IMR-90 (cell line): ENCODE data around the gene PTPRK. TPM values are rescaled to one million over a fixed set of nuclear protein-coding genes. Genes with fewer than 3 reads are reported as not detected.

Source experiments
- ATAC-seq: fragments of 200-7000 bp; cut with Tn5 transposase; 2 replicates; pipeline ENCODE4 v1.9.1; 2020; ENCODE audit warnings: low read depth, mild to moderate bottlenecking, moderate library complexity
- BruUV-seq: library from RNA; stranded (reverse); fragments of 400-500 nt; replicated peaks from 2 replicates; lab custom pipeline; 2021; lab: Mats Ljungman, UMichigan
- CTCF ChIA-PET: fragments of 300-600 bp; formaldehyde crosslinking; extraction: SDS; loops from one replicate; lab custom pipeline; 2021; ENCODE audit warnings: antibody characterized with exemption; lab: Yijun Ruan, JAX
- POLR2A ChIA-PET: fragments of 300-600 bp; sonication (Branson Sonifier 250); formaldehyde crosslinking; loops from one replicate; lab custom pipeline; 2022; ENCODE audit warnings: antibody characterized with exemption; ENCODE audit not compliant: unreplicated experiment; lab: Charles Lee
- DNase-seq: peaks from one replicate; pipeline ENCODE4 v3.0.0; 2013
- H2AFZ ChIP-seq: replicated peaks from 2 replicates; pipeline ENCODE3; 2013; ENCODE audit warnings: low read length, mild to moderate bottlenecking; ENCODE audit not compliant: poor library complexity
- H2AK5ac ChIP-seq: 2 replicates; pipeline ENCODE4 v1.6.1; 2013; ENCODE audit warnings: low read depth, low read length, inconsistent platforms
- H2AK9ac ChIP-seq: replicated peaks from 2 replicates; pipeline ENCODE3; 2013; ENCODE audit warnings: mild to moderate bottlenecking, low read depth, low read length, moderate library complexity; ENCODE audit not compliant: poor library complexity
- H2BK120ac ChIP-seq: 2 replicates; pipeline ENCODE4 v1.6.1; 2013; ENCODE audit warnings: low read depth, low read length, inconsistent platforms
- H2BK15ac ChIP-seq: 3 replicates; pipeline ENCODE4 v1.6.1; 2013; ENCODE audit warnings: low read depth, low read length, inconsistent platforms
- H2BK20ac ChIP-seq: 2 replicates; pipeline ENCODE4 v1.6.1; 2013; ENCODE audit warnings: low read depth, mild to moderate bottlenecking, inconsistent platforms, low read length, moderate library complexity
- H2BK5ac ChIP-seq: 2 replicates; pipeline ENCODE4 v1.6.1; 2013; ENCODE audit warnings: mild to moderate bottlenecking, low read depth, low read length, inconsistent platforms; ENCODE audit not compliant: poor library complexity, severe bottlenecking
- H3K14ac ChIP-seq: replicated peaks from 2 replicates; pipeline ENCODE4 v1.6.1; 2013; ENCODE audit warnings: low read depth, low read length, inconsistent platforms
- H3K18ac ChIP-seq: 2 replicates; pipeline ENCODE4 v1.6.1; 2013; ENCODE audit warnings: low read depth, low read length, control low read depth
- H3K23ac ChIP-seq: 2 replicates; pipeline ENCODE4 v1.6.1; 2013; ENCODE audit warnings: low read depth, low read length, inconsistent platforms
- H3K27ac ChIP-seq: 2 replicates; pipeline ENCODE4 v1.5.1; 2013; ENCODE audit warnings: mild to moderate bottlenecking, control low read depth, low read length; ENCODE audit not compliant: insufficient read depth
- H3K27me3 ChIP-seq: 2 replicates; pipeline ENCODE4 v1.6.1; 2013; ENCODE audit warnings: low read length; ENCODE audit not compliant: control insufficient read depth, insufficient read depth
- H3K36me3 ChIP-seq: 2 replicates; pipeline ENCODE4 v1.6.1; 2013; ENCODE audit warnings: low read length, mixed read lengths; ENCODE audit not compliant: control insufficient read depth, insufficient read depth
- H3K4ac ChIP-seq: 2 replicates; pipeline ENCODE4 v1.6.1; 2013; ENCODE audit warnings: low read depth, low read length, inconsistent platforms
- H3K4me1 ChIP-seq: 2 replicates; pipeline ENCODE4 v1.6.1; 2013; ENCODE audit warnings: low read length, mixed read lengths; ENCODE audit not compliant: control insufficient read depth, insufficient read depth
- H3K4me2 ChIP-seq: 2 replicates; pipeline ENCODE4 v1.6.1; 2013; ENCODE audit warnings: low read depth, mild to moderate bottlenecking, control low read depth, low read length, moderate library complexity
- H3K4me3 ChIP-seq: 2 replicates; pipeline ENCODE4 v1.5.1; 2013; ENCODE audit warnings: low read depth, mild to moderate bottlenecking, control low read depth, low read length, moderate library complexity; ENCODE audit not compliant: insufficient read depth
- H3K56ac ChIP-seq: 2 replicates; pipeline ENCODE4 v1.6.1; 2013; ENCODE audit warnings: low read length, inconsistent platforms; ENCODE audit not compliant: insufficient read depth; ENCODE audit errors: extremely low read depth
- H3K79me1 ChIP-seq, 2 experiments: 2 replicates each; pipeline ENCODE4 v1.6.1; 2013; ENCODE audit warnings: low read length in 2 of 2, inconsistent platforms in 1 of 2, low read depth in 1 of 2
- H3K9ac ChIP-seq: 2 replicates; pipeline ENCODE4 v1.6.1; 2013; ENCODE audit warnings: low read depth, low read length, control low read depth
- H3K9me1 ChIP-seq: 2 replicates; pipeline ENCODE4 v1.6.1; 2013; ENCODE audit warnings: low read length, inconsistent platforms; ENCODE audit not compliant: insufficient read depth
- H3K9me3 ChIP-seq: 2 replicates; pipeline ENCODE4 v1.6.1; 2013; ENCODE audit warnings: low read length; ENCODE audit not compliant: control insufficient read depth, insufficient read depth
- H4K20me1 ChIP-seq: 2 replicates; pipeline ENCODE4 v1.6.1; 2013; ENCODE audit warnings: low read length, inconsistent platforms; ENCODE audit not compliant: insufficient read depth
- H4K5ac ChIP-seq: 2 replicates; pipeline ENCODE4 v1.6.1; 2013; ENCODE audit warnings: mild to moderate bottlenecking, low read depth, low read length, control low read depth
- H4K8ac ChIP-seq, 2 experiments: 2 replicates each; pipeline ENCODE4 v1.6.1; 2013; ENCODE audit warnings: low read depth in 2 of 2, low read length in 2 of 2, control low read depth in 1 of 2, inconsistent platforms in 1 of 2
- H4K91ac ChIP-seq: 2 replicates; pipeline ENCODE4 v1.6.1; 2013; ENCODE audit warnings: low read depth, low read length, inconsistent platforms; ENCODE audit not compliant: insufficient read depth
- BHLHE40 ChIP-seq: fragments of 150-350 bp; IDR thresholded peaks from 2 replicates; pipeline ENCODE4 v1.6.1; 2016; ENCODE audit warnings: mild to moderate bottlenecking, low read depth, low read length
- CEBPB ChIP-seq: IDR thresholded peaks from 2 replicates; pipeline ENCODE4 v1.6.1; 2012; ENCODE audit warnings: low read depth, low read length, improper control_type of control experiment
- CHD1 ChIP-seq: IDR thresholded peaks from 2 replicates; pipeline ENCODE4 v1.6.1; 2012; ENCODE audit warnings: low read depth, low read length, improper control_type of control experiment
- FOS ChIP-seq: fragments of 150-350 bp; IDR thresholded peaks from 2 replicates; pipeline ENCODE4 v1.6.1; 2016; ENCODE audit warnings: low read depth, low read length
- MAFK ChIP-seq: IDR thresholded peaks from 2 replicates; pipeline ENCODE4 v1.6.1; 2012; ENCODE audit warnings: low read depth, low read length, improper control_type of control experiment
- MAZ ChIP-seq: IDR thresholded peaks from 2 replicates; pipeline ENCODE4 v1.6.1; 2012; ENCODE audit warnings: low read depth, mild to moderate bottlenecking, low read length, improper control_type of control experiment, moderate library complexity, borderline replicate concordance
- MXI1 ChIP-seq: IDR thresholded peaks from 2 replicates; pipeline ENCODE4 v1.6.1; 2012; ENCODE audit warnings: low read depth, mild to moderate bottlenecking, low read length, moderate library complexity, borderline replicate concordance
- POLR2A ChIP-seq: IDR thresholded peaks from 2 replicates; pipeline ENCODE4 v1.6.1; 2012; ENCODE audit warnings: mild to moderate bottlenecking, low read depth, low read length
- RAD21 ChIP-seq: IDR thresholded peaks from 2 replicates; pipeline ENCODE4 v1.6.1; 2012; ENCODE audit warnings: low read length, improper control_type of control experiment
- RCOR1 ChIP-seq: IDR thresholded peaks from 2 replicates; pipeline ENCODE4 v1.6.1; 2012; ENCODE audit warnings: mild to moderate bottlenecking, low read length, improper control_type of control experiment; ENCODE audit not compliant: insufficient replicate concordance
- SMC3 ChIP-seq: fragments of 150-350 bp; IDR thresholded peaks from 2 replicates; pipeline ENCODE4 v1.6.1; 2016; ENCODE audit warnings: low read depth, mild to moderate bottlenecking, antibody characterized with exemption, low read length, moderate library complexity
- WGBS, 2 experiments: methylation state at CpG; one replicate each; pipeline versions ENCODE4 v1.1.5 to v1.1.7; 2013; ENCODE audit warnings: missing lambda C conversion rate in 2 of 2; ENCODE audit not compliant: insufficient read length in 1 of 2; ENCODE audit errors: extremely low coverage in 2 of 2; 5-methylcytosine and 5-hydroxymethylcytosine counted together
- dilution Hi-C: fragments of 300-500 bp; cut with HindIII; formaldehyde crosslinking; loops from one replicate; pipeline ENCODE4 v1.14.3; 2018; ENCODE audit warnings: low sequenced_read_pairs; ENCODE audit not compliant: unreplicated experiment
- in situ Hi-C: fragments of 300-500 bp; cut with MboI; formaldehyde crosslinking; loops from 3 replicates; pipeline ENCODE4 v1.14.3; 2019; ENCODE audit warnings: low sequenced_read_pairs, inconsistent platforms, mixed read lengths
- intact Hi-C: fragments of 100-400 bp; cut with micrococcal nuclease; formaldehyde crosslinking; loops from 2 replicates; pipeline ENCODE4 v1.10.0; 2022
- polyA plus RNA-seq, 3 experiments: library from polyadenylated mRNA; depleted of rRNA; stranded (reverse); fragments of >200 nt; gene quantifications; 2 replicates each; pipeline ENCODE4 v1.2.3, GENCODE V29; 2012; ENCODE audit warnings: low replicate concordance in 1 of 3
- total RNA-seq: library from RNA; depleted of rRNA; stranded (reverse); fragments of >200 nt; gene quantifications from 2 replicates; pipeline ENCODE4 v1.2.3, GENCODE V29; 2012
- TF ChIP-seq, protein P1 (sequence below): conservative IDR thresholded peaks from 2 replicates; pipeline ENCODE4 v1.5.1; 2012; ENCODE audit warnings: mild to moderate bottlenecking, low read depth, low read length, improper control_type of control experiment
- TF ChIP-seq, protein P2 (sequence below): fragments of 150-350 bp; IDR thresholded peaks from 2 replicates; pipeline ENCODE4 v1.6.1; 2016; ENCODE audit warnings: low read depth, mild to moderate bottlenecking, low read length, moderate library complexity, borderline replicate concordance
- TF ChIP-seq, protein P3 (sequence below): fragments of 150-350 bp; IDR thresholded peaks from 2 replicates; pipeline ENCODE4 v1.6.1; 2017; ENCODE audit warnings: mild to moderate bottlenecking, antibody characterized with exemption, low read length, low read depth

PTPRK gene
- total and polyA plus RNA-seq, 2 of the 4 experiments (the other 2 are of a cell fraction) = 18.0 to 80.8 TPM

DNA sequence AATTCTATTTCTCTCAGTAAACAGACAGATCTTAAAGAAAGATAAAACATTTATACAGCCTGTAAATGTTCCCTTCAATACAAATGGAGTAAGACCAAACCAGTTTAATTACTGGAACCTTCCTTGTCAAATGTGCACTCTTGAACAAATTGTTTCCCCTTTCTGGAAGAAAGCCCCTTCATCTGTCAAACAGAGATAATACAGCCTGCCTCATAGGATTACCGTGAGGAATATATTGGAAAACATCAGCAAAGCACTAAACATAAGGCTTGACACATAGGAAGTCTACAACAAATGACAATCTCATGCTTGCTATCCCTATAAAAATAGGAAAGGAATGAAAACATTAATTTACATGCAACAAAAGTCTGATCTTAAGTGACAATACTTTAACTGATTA lies 173.8 kb downstream of the PTPRK start:
- no peak overlapping the region for H3K4ac ChIP-seq
- H3K18ac ChIP-seq = no peak overlapping the region
- H3K23ac ChIP-seq = no peak overlapping the region
- H3K36me3 ChIP-seq = no peaks in the 10 kb centered on the region
- TF ChIP-seq, protein P1, sequence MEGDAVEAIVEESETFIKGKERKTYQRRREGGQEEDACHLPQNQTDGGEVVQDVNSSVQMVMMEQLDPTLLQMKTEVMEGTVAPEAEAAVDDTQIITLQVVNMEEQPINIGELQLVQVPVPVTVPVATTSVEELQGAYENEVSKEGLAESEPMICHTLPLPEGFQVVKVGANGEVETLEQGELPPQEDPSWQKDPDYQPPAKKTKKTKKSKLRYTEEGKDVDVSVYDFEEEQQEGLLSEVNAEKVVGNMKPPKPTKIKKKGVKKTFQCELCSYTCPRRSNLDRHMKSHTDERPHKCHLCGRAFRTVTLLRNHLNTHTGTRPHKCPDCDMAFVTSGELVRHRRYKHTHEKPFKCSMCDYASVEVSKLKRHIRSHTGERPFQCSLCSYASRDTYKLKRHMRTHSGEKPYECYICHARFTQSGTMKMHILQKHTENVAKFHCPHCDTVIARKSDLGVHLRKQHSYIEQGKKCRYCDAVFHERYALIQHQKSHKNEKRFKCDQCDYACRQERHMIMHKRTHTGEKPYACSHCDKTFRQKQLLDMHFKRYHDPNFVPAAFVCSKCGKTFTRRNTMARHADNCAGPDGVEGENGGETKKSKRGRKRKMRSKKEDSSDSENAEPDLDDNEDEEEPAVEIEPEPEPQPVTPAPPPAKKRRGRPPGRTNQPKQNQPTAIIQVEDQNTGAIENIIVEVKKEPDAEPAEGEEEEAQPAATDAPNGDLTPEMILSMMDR = no peak
- TF ChIP-seq CHD1 (no peak), RAD21 (no peak), MXI1 (no peak), FOS (no peak), RCOR1 (no peak), MAZ (no peak), POLR2A (no peak), MAFK (no peak), BHLHE40 (no peak), SMC3 (no peak), CEBPB (no peak)
- TF ChIP-seq, protein P2, sequence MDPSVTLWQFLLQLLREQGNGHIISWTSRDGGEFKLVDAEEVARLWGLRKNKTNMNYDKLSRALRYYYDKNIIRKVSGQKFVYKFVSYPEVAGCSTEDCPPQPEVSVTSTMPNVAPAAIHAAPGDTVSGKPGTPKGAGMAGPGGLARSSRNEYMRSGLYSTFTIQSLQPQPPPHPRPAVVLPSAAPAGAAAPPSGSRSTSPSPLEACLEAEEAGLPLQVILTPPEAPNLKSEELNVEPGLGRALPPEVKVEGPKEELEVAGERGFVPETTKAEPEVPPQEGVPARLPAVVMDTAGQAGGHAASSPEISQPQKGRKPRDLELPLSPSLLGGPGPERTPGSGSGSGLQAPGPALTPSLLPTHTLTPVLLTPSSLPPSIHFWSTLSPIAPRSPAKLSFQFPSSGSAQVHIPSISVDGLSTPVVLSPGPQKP = no peak
- TF ChIP-seq, protein P3, sequence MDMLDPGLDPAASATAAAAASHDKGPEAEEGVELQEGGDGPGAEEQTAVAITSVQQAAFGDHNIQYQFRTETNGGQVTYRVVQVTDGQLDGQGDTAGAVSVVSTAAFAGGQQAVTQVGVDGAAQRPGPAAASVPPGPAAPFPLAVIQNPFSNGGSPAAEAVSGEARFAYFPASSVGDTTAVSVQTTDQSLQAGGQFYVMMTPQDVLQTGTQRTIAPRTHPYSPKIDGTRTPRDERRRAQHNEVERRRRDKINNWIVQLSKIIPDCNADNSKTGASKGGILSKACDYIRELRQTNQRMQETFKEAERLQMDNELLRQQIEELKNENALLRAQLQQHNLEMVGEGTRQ = no peak
- H3K27ac ChIP-seq = no peak overlapping the region
- H3K9me3 ChIP-seq = no peaks in the 10 kb centered on the region
- H3K79me1 ChIP-seq = peaks cover 12 to 26% of the 10 kb centered on the region in 2 experiments; a peak in 3 of 4 replicates
- H3K4me3 ChIP-seq = no peak overlapping the region
- H2AFZ ChIP-seq = no peak overlapping the region
- no peak overlapping the region for H2BK20ac ChIP-seq
- no peak overlapping the region for H2AK9ac ChIP-seq
- DNase-seq = no peak
- no peaks in the 10 kb centered on the region; the same call in 1 of the 2 replicates for H4K20me1 ChIP-seq
- ChIA-PET CTCF (no interaction called here), POLR2A (no interaction called here)
- H4K5ac ChIP-seq = no peak overlapping the region
- no peak overlapping the region for H4K8ac ChIP-seq
- H3K4me2 ChIP-seq = no peak overlapping the region
- H3K9ac ChIP-seq = no peak overlapping the region
- no CpG with 5 or more reads among the region's 1 CpG for WGBS, 2 experiments
- H3K27me3 ChIP-seq = no peaks in the 10 kb centered on the region
- no peak overlapping the region for H2BK5ac ChIP-seq
- H4K91ac ChIP-seq = no peak overlapping the region
- peaks cover 8% of the 10 kb centered on the region for H3K4me1 ChIP-seq
- intact Hi-C loops = loop anchor here (10.0 kb wide), 2 partner anchors 378 to 492 kb away; no protein-coding TSS in a partner anchor
- H2AK5ac ChIP-seq = no peak overlapping the region
- dilution Hi-C loops = no loop called here
- no TSS peak for BruUV-seq
- in situ Hi-C loops = loop anchor here (10.0 kb wide), 1 partner anchor 158 kb away; no protein-coding TSS in a partner anchor
- no peak overlapping the region for H2BK120ac ChIP-seq
- no peak for ATAC-seq
- no peak overlapping the region for H3K56ac ChIP-seq
- H3K9me1 ChIP-seq = peaks cover 4% of the 10 kb centered on the region; the same call in 1 of the 2 replicates
- no peak overlapping the region for H3K14ac ChIP-seq
- no peak overlapping the region for H2BK15ac ChIP-seq
